GM19452 (cell line): ENCODE results near the gene KIAA0753.

ENCODE experiments used
- ATAC-seq: cut with Tn5 transposase; IDR thresholded peaks from one replicate; pipeline ENCODE4 v1.9.1; 2021; ENCODE audit not compliant: unreplicated experiment

The KIAA0753 gene

DNA sequence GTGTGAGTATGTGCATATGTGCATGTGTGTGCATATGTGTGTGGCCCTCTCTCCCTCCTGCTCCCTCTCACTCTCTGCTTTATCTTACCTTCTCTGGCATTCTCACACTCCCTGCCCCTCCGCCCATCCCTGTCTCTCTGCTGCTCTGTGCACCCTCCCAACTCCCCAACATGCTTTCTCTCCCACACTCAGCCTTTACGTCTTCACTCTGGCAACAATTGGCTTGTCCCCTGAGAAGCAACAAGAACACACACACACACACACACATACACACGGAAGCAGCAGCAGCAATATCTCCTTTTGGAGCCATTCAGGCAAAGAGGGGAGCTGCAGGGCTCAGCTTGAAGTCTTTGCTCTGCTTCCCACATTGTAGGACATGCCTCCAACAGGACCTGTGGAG is 112.0 kb downstream of the KIAA0753 start:
- ATAC-seq = no peak
